ENCODE measurements around the gene CBX3.
"Not testable (repeated sequence)": the region's sequence is repeated elsewhere in the genome, so short reads cannot be mapped to it uniquely, and the experiment has no call there.

CBX3 gene

DNA sequence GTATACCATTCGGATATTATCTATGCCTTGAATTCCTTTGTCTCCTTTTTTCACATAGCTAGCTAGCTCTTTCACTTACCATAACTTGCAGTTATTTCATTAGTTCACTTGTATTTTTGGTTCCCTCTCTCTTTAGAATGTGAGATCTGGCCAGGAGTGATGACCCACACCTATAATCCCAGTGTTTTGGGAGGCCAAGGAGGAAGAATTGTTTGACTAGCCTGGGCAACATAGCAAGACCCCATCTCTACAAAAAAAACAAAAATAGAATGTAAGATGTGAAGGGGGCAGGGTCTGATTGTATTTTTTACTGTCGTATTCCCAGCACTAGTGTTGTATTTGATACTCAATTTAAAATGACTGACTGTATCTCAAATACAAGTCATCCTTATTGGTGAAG, 29.9 kb upstream of the CBX3 start:
- no peak for DNase-seq

- no peak for DNase-seq
These were observed 29.5 kb upstream of the CBX3 start for GRCh38 chr7:26172048-26172447.

DNA sequence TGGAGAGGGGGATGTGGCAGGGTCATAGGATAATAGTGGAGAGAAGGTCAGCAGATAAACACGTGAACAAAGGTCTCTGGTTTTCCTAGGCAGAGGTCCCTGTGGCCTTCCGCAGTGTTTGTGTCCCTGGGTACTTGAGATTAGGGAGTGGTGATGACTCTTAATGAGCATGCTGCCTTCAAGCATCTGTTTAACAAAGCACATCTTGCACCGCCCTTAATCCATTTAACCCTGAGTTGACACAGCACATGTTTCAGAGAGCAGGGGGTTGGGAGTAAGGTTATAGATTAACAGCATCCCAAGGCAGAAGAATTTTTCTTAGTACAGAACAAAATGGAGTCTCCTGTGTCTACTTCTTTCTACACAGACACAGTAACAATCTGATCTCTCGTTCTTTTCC, 25.6 kb upstream of the CBX3 start:
- DNase-seq = not testable (repeated sequence)

DNA sequence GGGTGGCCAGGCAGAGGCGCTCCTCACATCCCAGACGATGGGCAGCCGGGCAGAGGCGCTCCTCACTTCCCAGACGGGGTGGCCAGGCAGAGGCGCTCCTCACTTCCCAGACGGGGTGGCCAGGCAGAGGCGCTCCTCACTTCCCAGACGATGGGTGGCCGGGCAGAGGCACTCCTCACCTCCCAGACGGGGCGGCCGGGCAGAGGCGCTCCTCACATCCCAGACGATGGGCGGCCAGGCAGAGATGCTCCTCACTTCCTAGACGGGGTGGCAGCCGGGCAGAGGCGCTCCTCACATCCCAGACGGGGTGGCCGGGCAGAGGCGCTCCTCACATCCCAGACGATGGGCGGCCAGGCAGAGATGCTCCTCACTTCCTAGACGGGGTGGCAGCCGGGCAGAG, 24.8 kb upstream of the CBX3 start:
- DNase-seq = not testable (repeated sequence)

DNA sequence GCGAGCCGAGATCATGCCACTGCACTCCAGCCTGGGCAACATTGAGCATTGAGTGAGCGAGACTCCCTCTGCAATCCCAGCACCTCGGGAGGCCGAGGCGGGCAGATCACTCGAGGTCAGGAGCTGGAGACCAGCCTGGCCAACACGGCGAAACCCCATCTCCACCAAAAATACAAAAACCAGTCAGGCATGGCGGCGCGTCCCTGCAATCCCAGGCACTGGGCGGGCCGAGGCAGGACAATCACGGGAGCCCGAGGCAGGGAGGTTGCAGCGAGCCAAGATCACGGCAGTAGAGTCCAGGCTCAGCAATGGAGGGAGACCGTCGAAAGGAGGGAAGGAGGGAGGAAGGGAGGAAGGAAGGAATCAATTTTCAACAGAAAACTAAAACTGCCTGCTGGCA, 24.3 kb upstream of the CBX3 start:
- DNase-seq = not testable (repeated sequence)

DNA sequence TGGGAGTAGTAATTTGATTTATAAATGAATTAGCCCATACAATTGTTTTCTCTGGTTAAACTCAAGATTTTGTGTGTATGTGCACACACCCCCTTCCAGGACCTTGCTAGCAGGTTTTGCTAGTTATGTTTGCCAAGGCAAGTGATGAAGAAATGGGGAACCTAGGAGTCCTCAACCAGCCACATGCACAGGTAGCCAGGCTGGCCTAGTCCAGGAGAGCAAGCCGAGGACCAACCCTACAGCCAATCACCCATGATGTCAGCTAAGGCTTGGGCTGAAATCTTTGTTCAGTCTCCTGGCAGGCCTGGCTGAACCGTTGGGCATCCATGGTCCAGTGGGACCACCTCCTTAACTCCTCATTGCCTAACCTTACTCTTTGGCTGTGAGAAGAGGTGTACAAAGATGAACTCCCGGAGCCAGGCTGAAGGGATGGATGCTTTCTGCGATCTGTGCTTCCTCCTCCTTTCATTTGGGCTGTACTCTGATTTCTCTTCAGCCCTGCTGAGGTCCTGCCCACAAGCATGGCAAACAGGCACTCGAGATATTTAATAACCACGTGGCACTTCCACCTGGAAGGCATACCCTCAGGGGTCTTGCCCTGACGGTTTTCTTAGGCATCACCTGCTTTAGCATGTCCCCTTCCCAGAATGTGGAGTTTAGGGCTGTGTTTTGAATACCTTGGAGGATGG, 23.1 kb upstream of the CBX3 start:
- no peak for DNase-seq

- DNase-seq = no peak
These were observed 22.1 kb upstream of the CBX3 start for GRCh38 chr7:26179422-26179821.

DNA sequence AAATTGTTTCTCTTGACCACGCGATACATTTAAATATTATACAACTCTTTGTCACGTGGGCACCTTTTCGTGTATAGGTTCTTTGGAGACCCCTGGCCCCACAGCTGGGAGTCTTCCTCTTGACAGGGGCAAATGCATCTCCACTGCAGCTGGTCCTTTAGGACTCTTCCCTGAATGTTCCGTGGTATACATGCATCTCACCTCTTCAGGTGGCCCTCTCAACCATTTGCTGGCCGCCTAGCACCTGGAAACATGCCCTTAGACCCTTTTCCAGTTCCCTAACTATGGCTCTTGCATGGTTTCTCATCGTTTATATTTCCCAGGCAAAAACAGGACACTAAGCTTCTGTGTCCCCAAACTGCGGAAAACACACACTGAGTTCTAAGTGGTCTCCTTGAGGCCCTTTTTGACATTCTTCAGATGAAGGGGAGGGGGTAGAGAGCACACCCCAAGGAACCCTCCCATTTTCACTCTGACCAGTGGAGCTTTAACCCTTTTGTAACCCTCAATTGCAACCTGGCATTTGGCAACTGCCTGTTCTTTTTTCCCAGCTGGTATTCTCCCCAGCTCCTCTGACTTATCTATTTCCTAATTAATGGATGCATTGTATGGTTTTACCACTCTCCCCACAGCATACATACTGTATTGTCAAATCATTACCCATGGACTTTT, 21.6 kb upstream of the CBX3 start:
- DNase-seq = no peak

- DNase-seq = no peak
These were observed 20.8 kb upstream of the CBX3 start for GRCh38 chr7:26180792-26181198.

GRCh38 chr7:26181474-26182227, 19.9 kb upstream of the CBX3 start:
- DNase-seq = no peak

GRCh38 chr7:26182283-26182682, 19.3 kb upstream of the CBX3 start:
- no peak for DNase-seq

GRCh38 chr7:26182706-26183105, 18.8 kb upstream of the CBX3 start:
- DNase-seq = no peak

DNA sequence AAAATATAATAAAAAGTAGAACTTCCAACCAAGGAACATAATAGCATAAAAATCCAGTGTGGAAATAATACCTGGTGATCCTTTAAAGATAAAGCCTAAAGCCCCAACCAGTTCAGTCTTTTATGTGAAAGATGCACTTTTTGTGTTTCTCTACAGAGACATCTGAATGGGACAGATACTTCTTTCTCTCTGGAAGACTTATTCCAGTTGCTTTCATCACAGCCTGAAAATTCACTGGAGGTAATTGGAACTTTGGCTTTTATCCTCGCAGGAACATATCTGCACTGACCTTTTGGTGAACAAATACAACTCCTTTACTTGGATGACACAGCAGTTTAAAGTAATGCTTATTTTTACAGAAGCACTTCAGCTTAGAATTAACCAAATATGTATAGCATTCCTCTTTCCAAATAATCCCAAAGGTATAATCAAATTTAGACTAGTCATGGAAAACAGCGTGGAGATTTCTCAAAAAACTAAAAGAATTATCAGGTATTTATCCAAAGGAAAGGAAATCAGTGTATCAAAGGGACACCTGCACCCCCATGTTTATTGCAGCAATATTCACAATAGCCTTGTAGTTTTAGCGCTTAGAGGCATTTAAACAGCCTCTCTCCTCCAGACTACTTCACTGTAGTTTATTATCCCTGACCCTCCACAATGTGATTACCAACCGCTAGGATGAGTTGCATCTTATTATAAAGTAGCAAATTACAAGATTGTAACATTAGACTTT, 17.8 kb upstream of the CBX3 start:
- DNase-seq = no peak

DNA sequence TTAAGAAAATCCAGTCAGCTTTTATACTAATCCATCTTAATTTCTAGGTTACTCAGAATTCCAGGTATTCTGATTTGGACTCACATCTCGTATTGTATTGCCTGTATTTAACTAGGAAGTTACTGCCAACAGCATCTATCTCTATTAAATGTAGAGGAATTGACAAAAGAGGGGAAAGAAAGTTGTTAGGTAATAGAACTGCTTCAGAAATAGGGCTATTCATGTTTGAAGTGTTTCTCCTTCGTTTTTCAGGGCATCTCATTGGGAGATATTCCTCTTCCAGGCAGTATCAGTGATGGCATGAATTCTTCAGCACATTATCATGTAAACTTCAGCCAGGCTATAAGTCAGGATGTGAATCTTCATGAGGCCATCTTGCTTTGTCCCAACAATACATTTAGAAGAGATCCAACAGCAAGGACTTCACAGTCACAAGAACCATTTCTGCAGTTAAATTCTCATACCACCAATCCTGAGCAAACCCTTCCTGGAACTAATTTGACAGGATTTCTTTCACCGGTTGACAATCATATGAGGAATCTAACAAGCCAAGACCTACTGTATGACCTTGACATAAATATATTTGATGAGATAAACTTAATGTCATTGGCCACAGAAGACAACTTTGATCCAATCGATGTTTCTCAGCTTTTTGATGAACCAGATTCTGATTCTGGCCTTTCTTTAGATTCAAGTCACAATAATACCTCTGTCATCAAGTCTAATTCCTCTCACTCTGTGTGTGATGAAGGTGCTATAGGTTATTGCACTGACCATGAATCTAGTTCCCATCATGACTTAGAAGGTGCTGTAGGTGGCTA, 17.1 kb upstream of the CBX3 start:
- DNase-seq = not testable (repeated sequence)

DNA sequence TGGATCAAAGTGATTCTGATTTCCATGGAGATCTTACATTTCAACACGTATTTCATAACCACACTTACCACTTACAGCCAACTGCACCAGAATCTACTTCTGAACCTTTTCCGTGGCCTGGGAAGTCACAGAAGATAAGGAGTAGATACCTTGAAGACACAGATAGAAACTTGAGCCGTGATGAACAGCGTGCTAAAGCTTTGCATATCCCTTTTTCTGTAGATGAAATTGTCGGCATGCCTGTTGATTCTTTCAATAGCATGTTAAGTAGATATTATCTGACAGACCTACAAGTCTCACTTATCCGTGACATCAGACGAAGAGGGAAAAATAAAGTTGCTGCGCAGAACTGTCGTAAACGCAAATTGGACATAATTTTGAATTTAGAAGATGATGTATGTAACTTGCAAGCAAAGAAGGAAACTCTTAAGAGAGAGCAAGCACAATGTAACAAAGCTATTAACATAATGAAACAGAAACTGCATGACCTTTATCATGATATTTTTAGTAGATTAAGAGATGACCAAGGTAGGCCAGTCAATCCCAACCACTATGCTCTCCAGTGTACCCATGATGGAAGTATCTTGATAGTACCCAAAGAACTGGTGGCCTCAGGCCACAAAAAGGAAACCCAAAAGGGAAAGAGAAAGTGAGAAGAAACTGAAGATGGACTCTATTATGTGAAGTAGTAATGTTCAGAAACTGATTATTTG, 16.3 kb upstream of the CBX3 start:
- DNase-seq = no peak

DNA sequence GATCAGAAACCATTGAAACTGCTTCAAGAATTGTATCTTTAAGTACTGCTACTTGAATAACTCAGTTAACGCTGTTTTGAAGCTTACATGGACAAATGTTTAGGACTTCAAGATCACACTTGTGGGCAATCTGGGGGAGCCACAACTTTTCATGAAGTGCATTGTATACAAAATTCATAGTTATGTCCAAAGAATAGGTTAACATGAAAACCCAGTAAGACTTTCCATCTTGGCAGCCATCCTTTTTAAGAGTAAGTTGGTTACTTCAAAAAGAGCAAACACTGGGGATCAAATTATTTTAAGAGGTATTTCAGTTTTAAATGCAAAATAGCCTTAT, 15.7 kb upstream of the CBX3 start:
- no peak for DNase-seq

DNA sequence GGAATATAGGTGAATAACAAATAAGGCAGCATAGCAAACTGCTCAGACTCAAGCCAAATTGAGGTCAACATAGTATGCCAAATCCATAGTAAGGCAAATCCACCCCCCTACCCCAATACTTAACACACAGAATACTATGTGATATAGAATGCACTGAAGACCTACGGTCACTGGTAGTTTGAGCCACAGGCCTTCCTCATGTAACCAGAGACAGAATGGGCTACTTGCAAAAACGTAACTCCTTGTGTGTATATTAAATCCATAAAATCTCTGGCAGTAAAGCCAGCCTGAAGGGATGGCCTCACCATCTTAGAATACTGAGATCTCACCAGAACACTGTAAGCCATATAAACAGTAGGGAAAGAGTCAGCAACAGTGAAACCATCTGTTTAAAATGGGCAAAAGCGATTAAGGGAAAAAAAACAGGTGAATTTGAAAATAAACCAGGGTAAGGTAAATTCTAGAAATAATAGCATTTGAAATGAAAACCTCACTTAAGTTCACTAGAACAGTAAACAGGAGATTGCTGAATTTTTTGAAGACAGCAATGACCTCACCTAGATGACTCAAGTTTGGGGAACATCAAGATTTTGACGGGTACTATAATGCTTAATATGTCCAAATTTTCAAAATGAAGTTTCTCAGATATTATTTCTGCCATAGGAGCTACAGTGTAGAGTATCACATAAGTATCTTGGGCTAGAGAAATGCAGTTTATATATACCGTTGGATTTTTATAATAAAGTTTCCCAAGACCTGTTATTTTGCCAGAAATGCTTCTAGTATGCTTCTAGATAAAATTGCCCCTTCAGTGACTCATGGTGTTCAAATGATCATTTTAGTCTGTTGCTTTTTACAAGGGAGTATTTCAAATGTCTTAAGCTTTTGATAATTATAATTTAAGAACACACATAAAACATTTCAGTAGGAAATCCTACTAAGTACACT, 14.9 kb upstream of the CBX3 start:
- no peak for DNase-seq

GRCh38 chr7:26187380-26188205, 14.0 kb upstream of the CBX3 start:
- DNase-seq = no peak

- DNase-seq = no peak
These were observed 13.2 kb upstream of the CBX3 start for GRCh38 chr7:26188206-26188956.

All from cerebellar nuclear complex (tissue), 1 donor.